IMR-90 (cell line): ENCODE data around the gene MPPED1. TPM values are rescaled to one million over a fixed set of nuclear protein-coding genes. Genes with fewer than 3 reads are reported as not detected.

Experiments used
- ATAC-seq: fragments of 200-7000 bp; cut with Tn5 transposase; 2 replicates; pipeline ENCODE4 v1.9.1; 2020; ENCODE audit warnings: low read depth, mild to moderate bottlenecking, moderate library complexity
- BruUV-seq: library from RNA; stranded (reverse); fragments of 400-500 nt; replicated peaks from 2 replicates; lab custom pipeline; 2021; lab: Mats Ljungman, UMichigan
- CTCF ChIA-PET: fragments of 300-600 bp; formaldehyde crosslinking; extraction: SDS; loops from one replicate; lab custom pipeline; 2021; ENCODE audit warnings: antibody characterized with exemption; lab: Yijun Ruan, JAX
- POLR2A ChIA-PET: fragments of 300-600 bp; sonication (Branson Sonifier 250); formaldehyde crosslinking; loops from one replicate; lab custom pipeline; 2022; ENCODE audit warnings: antibody characterized with exemption; ENCODE audit not compliant: unreplicated experiment; lab: Charles Lee
- DNase-seq: peaks from one replicate; pipeline ENCODE4 v3.0.0; 2013
- H2AFZ ChIP-seq: replicated peaks from 2 replicates; pipeline ENCODE3; 2013; ENCODE audit warnings: low read length, mild to moderate bottlenecking; ENCODE audit not compliant: poor library complexity
- H2AK5ac ChIP-seq: 2 replicates; pipeline ENCODE4 v1.6.1; 2013; ENCODE audit warnings: low read depth, low read length, inconsistent platforms
- H2AK9ac ChIP-seq: replicated peaks from 2 replicates; pipeline ENCODE3; 2013; ENCODE audit warnings: mild to moderate bottlenecking, low read depth, low read length, moderate library complexity; ENCODE audit not compliant: poor library complexity
- H2BK120ac ChIP-seq: 2 replicates; pipeline ENCODE4 v1.6.1; 2013; ENCODE audit warnings: low read depth, low read length, inconsistent platforms
- H2BK15ac ChIP-seq: 3 replicates; pipeline ENCODE4 v1.6.1; 2013; ENCODE audit warnings: low read depth, low read length, inconsistent platforms
- H2BK20ac ChIP-seq: 2 replicates; pipeline ENCODE4 v1.6.1; 2013; ENCODE audit warnings: low read depth, mild to moderate bottlenecking, inconsistent platforms, low read length, moderate library complexity
- H2BK5ac ChIP-seq: 2 replicates; pipeline ENCODE4 v1.6.1; 2013; ENCODE audit warnings: mild to moderate bottlenecking, low read depth, low read length, inconsistent platforms; ENCODE audit not compliant: poor library complexity, severe bottlenecking
- H3K14ac ChIP-seq: replicated peaks from 2 replicates; pipeline ENCODE4 v1.6.1; 2013; ENCODE audit warnings: low read depth, low read length, inconsistent platforms
- H3K18ac ChIP-seq: 2 replicates; pipeline ENCODE4 v1.6.1; 2013; ENCODE audit warnings: low read depth, low read length, control low read depth
- H3K23ac ChIP-seq: 2 replicates; pipeline ENCODE4 v1.6.1; 2013; ENCODE audit warnings: low read depth, low read length, inconsistent platforms
- H3K27ac ChIP-seq: 2 replicates; pipeline ENCODE4 v1.5.1; 2013; ENCODE audit warnings: mild to moderate bottlenecking, control low read depth, low read length; ENCODE audit not compliant: insufficient read depth
- H3K27me3 ChIP-seq: 2 replicates; pipeline ENCODE4 v1.6.1; 2013; ENCODE audit warnings: low read length; ENCODE audit not compliant: control insufficient read depth, insufficient read depth
- H3K36me3 ChIP-seq: 2 replicates; pipeline ENCODE4 v1.6.1; 2013; ENCODE audit warnings: low read length, mixed read lengths; ENCODE audit not compliant: control insufficient read depth, insufficient read depth
- H3K4ac ChIP-seq: 2 replicates; pipeline ENCODE4 v1.6.1; 2013; ENCODE audit warnings: low read depth, low read length, inconsistent platforms
- H3K4me1 ChIP-seq: 2 replicates; pipeline ENCODE4 v1.6.1; 2013; ENCODE audit warnings: low read length, mixed read lengths; ENCODE audit not compliant: control insufficient read depth, insufficient read depth
- H3K4me2 ChIP-seq: 2 replicates; pipeline ENCODE4 v1.6.1; 2013; ENCODE audit warnings: low read depth, mild to moderate bottlenecking, control low read depth, low read length, moderate library complexity
- H3K4me3 ChIP-seq: 2 replicates; pipeline ENCODE4 v1.5.1; 2013; ENCODE audit warnings: low read depth, mild to moderate bottlenecking, control low read depth, low read length, moderate library complexity; ENCODE audit not compliant: insufficient read depth
- H3K56ac ChIP-seq: 2 replicates; pipeline ENCODE4 v1.6.1; 2013; ENCODE audit warnings: low read length, inconsistent platforms; ENCODE audit not compliant: insufficient read depth; ENCODE audit errors: extremely low read depth
- H3K79me1 ChIP-seq, 2 experiments: 2 replicates each; pipeline ENCODE4 v1.6.1; 2013; ENCODE audit warnings: low read length in 2 of 2, inconsistent platforms in 1 of 2, low read depth in 1 of 2
- H3K9ac ChIP-seq: 2 replicates; pipeline ENCODE4 v1.6.1; 2013; ENCODE audit warnings: low read depth, low read length, control low read depth
- H3K9me1 ChIP-seq: 2 replicates; pipeline ENCODE4 v1.6.1; 2013; ENCODE audit warnings: low read length, inconsistent platforms; ENCODE audit not compliant: insufficient read depth
- H3K9me3 ChIP-seq: 2 replicates; pipeline ENCODE4 v1.6.1; 2013; ENCODE audit warnings: low read length; ENCODE audit not compliant: control insufficient read depth, insufficient read depth
- H4K20me1 ChIP-seq: 2 replicates; pipeline ENCODE4 v1.6.1; 2013; ENCODE audit warnings: low read length, inconsistent platforms; ENCODE audit not compliant: insufficient read depth
- H4K5ac ChIP-seq: 2 replicates; pipeline ENCODE4 v1.6.1; 2013; ENCODE audit warnings: mild to moderate bottlenecking, low read depth, low read length, control low read depth
- H4K8ac ChIP-seq, 2 experiments: 2 replicates each; pipeline ENCODE4 v1.6.1; 2013; ENCODE audit warnings: low read depth in 2 of 2, low read length in 2 of 2, control low read depth in 1 of 2, inconsistent platforms in 1 of 2
- H4K91ac ChIP-seq: 2 replicates; pipeline ENCODE4 v1.6.1; 2013; ENCODE audit warnings: low read depth, low read length, inconsistent platforms; ENCODE audit not compliant: insufficient read depth
- CEBPB ChIP-seq: IDR thresholded peaks from 2 replicates; pipeline ENCODE4 v1.6.1; 2012; ENCODE audit warnings: low read depth, low read length, improper control_type of control experiment
- CHD1 ChIP-seq: IDR thresholded peaks from 2 replicates; pipeline ENCODE4 v1.6.1; 2012; ENCODE audit warnings: low read depth, low read length, improper control_type of control experiment
- FOS ChIP-seq: fragments of 150-350 bp; IDR thresholded peaks from 2 replicates; pipeline ENCODE4 v1.6.1; 2016; ENCODE audit warnings: low read depth, low read length
- MAFK ChIP-seq: IDR thresholded peaks from 2 replicates; pipeline ENCODE4 v1.6.1; 2012; ENCODE audit warnings: low read depth, low read length, improper control_type of control experiment
- MAZ ChIP-seq: IDR thresholded peaks from 2 replicates; pipeline ENCODE4 v1.6.1; 2012; ENCODE audit warnings: low read depth, mild to moderate bottlenecking, low read length, improper control_type of control experiment, moderate library complexity, borderline replicate concordance
- MXI1 ChIP-seq: IDR thresholded peaks from 2 replicates; pipeline ENCODE4 v1.6.1; 2012; ENCODE audit warnings: low read depth, mild to moderate bottlenecking, low read length, moderate library complexity, borderline replicate concordance
- RCOR1 ChIP-seq: IDR thresholded peaks from 2 replicates; pipeline ENCODE4 v1.6.1; 2012; ENCODE audit warnings: mild to moderate bottlenecking, low read length, improper control_type of control experiment; ENCODE audit not compliant: insufficient replicate concordance
- SMC3 ChIP-seq: fragments of 150-350 bp; IDR thresholded peaks from 2 replicates; pipeline ENCODE4 v1.6.1; 2016; ENCODE audit warnings: low read depth, mild to moderate bottlenecking, antibody characterized with exemption, low read length, moderate library complexity
- WGBS, 2 experiments: methylation state at CpG; one replicate each; pipeline versions ENCODE4 v1.1.5 to v1.1.7; 2013; ENCODE audit warnings: missing lambda C conversion rate in 2 of 2; ENCODE audit not compliant: insufficient read length in 1 of 2; ENCODE audit errors: extremely low coverage in 2 of 2; 5-methylcytosine and 5-hydroxymethylcytosine counted together
- dilution Hi-C: fragments of 300-500 bp; cut with HindIII; formaldehyde crosslinking; loops from one replicate; pipeline ENCODE4 v1.14.3; 2018; ENCODE audit warnings: low sequenced_read_pairs; ENCODE audit not compliant: unreplicated experiment
- in situ Hi-C: fragments of 300-500 bp; cut with MboI; formaldehyde crosslinking; loops from 3 replicates; pipeline ENCODE4 v1.14.3; 2019; ENCODE audit warnings: low sequenced_read_pairs, inconsistent platforms, mixed read lengths
- intact Hi-C: fragments of 100-400 bp; cut with micrococcal nuclease; formaldehyde crosslinking; loops from 2 replicates; pipeline ENCODE4 v1.10.0; 2022
- polyA plus RNA-seq, 3 experiments: library from polyadenylated mRNA; depleted of rRNA; stranded (reverse); fragments of >200 nt; gene quantifications; 2 replicates each; pipeline ENCODE4 v1.2.3, GENCODE V29; 2012; ENCODE audit warnings: low replicate concordance in 1 of 3
- total RNA-seq: library from RNA; depleted of rRNA; stranded (reverse); fragments of >200 nt; gene quantifications from 2 replicates; pipeline ENCODE4 v1.2.3, GENCODE V29; 2012
- TF ChIP-seq, protein P1 (sequence below): fragments of 150-350 bp; IDR thresholded peaks from 2 replicates; pipeline ENCODE4 v1.6.1; 2016; ENCODE audit warnings: low read depth, mild to moderate bottlenecking, low read length, moderate library complexity, borderline replicate concordance
- TF ChIP-seq, protein P2 (sequence below): fragments of 150-350 bp; IDR thresholded peaks from 2 replicates; pipeline ENCODE4 v1.6.1; 2017; ENCODE audit warnings: mild to moderate bottlenecking, antibody characterized with exemption, low read length, low read depth

The MPPED1 gene
- total and polyA plus RNA-seq, 2 of the 4 experiments (the other 2 are of a cell fraction), result not detected

DNA sequence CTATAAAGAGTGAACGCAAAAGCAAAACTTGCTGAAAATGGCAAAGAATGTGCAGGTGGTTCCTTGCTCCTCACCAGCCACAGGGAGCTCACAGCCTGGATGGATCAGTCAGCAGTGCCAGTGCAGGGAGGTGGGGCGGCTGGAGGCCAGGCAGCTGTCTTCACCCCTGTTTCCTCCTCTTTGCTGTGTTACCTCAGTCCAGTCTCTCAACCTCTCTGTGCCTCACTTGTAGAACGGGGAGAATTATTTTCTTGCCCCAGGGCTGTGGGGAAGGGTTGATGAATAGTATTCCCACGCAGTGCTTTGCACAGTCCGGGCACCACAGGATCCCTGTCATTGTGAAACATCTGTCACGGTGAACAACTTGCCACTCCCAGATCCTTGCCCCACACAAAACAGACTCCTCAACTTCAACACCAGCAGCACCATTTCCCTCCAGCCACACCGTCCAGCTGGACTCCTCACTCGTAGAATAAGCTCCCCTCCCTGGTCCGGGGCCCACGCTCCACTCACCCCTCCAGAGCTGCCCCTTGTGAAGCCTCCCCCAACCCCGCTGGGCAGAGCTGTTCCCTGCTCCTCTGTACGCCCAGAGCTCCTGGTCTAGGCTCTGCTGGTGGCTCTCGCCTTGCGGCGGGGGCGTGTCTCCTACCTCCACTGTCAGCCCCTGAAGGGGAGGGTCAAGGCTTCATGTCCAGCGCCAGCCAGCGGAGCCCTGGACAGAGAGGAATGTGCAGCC lies 27.7 kb downstream of the MPPED1 start:
- POLR2A ChIA-PET, result no interaction called here
- Histone ChIP-seq H4K5ac (no peak overlapping the region), H3K23ac (no peak overlapping the region), H3K4ac (no peak overlapping the region), H2BK20ac (no peak overlapping the region), H2BK15ac (no peak overlapping the region), H3K9ac (no peak overlapping the region), H3K56ac (no peak overlapping the region), H3K4me2 (no peak overlapping the region), H3K36me3 (no peaks in the 10 kb centered on the region), H2BK120ac (no peak overlapping the region), H4K91ac (no peak overlapping the region), H2AK5ac (no peak overlapping the region), H2BK5ac (no peak overlapping the region), H3K9me3 (no peaks in the 10 kb centered on the region), H2AFZ (no peak overlapping the region), H4K8ac (no peak overlapping the region), H3K9me1 (no peaks in the 10 kb centered on the region), H3K14ac (no peak overlapping the region), H2AK9ac (no peak overlapping the region), H4K20me1 (no peaks in the 10 kb centered on the region), H3K27ac (no peak overlapping the region), H3K27me3 (peaks cover 9% of the 10 kb centered on the region; the same call in 1 of the 2 replicates), H3K4me1 (no peaks in the 10 kb centered on the region), H3K18ac (no peak overlapping the region), H3K79me1 (no peaks in the 10 kb centered on the region), H3K4me3 (no peak overlapping the region)
- 54% methylated on average over 8 of the region's 18 CpGs; no CpG with 5 or more reads in 1 of the 2 experiments for WGBS, 2 experiments
- ATAC-seq, result no peak
- BruUV-seq, result no TSS peak
- no peak for DNase-seq
- dilution Hi-C loops, result no loop called here
- CTCF ChIA-PET, result interaction anchor here (0.8 kb wide), 1 partner anchor 357 kb away, joined by 3 read pairs; no protein-coding TSS in a partner anchor
- no peak for TF ChIP-seq RCOR1
- TF ChIP-seq MAFK, result no peak
- no peak for TF ChIP-seq FOS
- no peak for TF ChIP-seq CEBPB
- TF ChIP-seq MAZ, result no peak
- TF ChIP-seq CHD1, result no peak
- TF ChIP-seq MXI1, result no peak
- TF ChIP-seq, protein P1, sequence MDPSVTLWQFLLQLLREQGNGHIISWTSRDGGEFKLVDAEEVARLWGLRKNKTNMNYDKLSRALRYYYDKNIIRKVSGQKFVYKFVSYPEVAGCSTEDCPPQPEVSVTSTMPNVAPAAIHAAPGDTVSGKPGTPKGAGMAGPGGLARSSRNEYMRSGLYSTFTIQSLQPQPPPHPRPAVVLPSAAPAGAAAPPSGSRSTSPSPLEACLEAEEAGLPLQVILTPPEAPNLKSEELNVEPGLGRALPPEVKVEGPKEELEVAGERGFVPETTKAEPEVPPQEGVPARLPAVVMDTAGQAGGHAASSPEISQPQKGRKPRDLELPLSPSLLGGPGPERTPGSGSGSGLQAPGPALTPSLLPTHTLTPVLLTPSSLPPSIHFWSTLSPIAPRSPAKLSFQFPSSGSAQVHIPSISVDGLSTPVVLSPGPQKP, result no peak
- TF ChIP-seq, protein P2, sequence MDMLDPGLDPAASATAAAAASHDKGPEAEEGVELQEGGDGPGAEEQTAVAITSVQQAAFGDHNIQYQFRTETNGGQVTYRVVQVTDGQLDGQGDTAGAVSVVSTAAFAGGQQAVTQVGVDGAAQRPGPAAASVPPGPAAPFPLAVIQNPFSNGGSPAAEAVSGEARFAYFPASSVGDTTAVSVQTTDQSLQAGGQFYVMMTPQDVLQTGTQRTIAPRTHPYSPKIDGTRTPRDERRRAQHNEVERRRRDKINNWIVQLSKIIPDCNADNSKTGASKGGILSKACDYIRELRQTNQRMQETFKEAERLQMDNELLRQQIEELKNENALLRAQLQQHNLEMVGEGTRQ, result no peak
- no peak for TF ChIP-seq SMC3
- intact Hi-C loops, result no loop called here
- in situ Hi-C loops, result no loop called here
